GM18517 (cell line): ENCODE results near the gene NUP54.

Experiments used
- ATAC-seq: cut with Tn5 transposase; IDR thresholded peaks from one replicate; pipeline ENCODE4 v1.9.1; 2021; ENCODE audit warnings: mild to moderate bottlenecking, moderate library complexity; ENCODE audit not compliant: unreplicated experiment

Gene NUP54

DNA sequence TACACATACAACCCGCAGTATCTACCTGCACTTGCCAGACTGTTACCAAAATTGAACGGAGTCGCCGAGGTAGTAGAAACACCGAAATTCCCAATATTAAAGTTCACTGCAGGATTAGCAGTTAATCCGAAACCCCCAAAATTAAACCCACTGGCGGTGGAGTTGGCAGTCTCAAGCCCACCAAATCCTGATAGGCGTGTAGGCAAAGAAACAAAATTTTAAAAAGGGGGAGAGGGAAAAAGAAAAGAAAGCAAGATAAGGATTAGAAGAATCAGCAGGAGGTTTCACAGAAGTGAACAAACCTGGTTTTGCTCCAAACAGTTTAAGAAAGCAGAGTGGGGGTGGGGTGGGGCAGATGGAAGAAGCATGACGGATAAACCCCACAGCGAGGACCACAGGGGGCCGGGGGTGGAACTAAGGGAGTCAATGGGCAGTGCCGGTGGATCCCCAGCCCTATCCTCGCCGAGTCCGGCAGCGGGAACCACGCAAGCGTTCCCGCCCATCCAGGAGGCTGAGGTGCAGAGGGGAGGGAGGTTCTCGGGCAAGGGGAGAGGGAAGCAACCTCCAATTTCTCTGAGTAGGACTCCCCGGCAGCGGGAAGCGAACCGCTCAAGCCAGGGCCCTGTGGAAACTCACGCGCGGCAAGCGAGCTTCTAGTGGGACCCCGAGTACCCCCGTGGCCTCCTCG lies 599 bp downstream of the NUP54 start:
- no peak for ATAC-seq

DNA sequence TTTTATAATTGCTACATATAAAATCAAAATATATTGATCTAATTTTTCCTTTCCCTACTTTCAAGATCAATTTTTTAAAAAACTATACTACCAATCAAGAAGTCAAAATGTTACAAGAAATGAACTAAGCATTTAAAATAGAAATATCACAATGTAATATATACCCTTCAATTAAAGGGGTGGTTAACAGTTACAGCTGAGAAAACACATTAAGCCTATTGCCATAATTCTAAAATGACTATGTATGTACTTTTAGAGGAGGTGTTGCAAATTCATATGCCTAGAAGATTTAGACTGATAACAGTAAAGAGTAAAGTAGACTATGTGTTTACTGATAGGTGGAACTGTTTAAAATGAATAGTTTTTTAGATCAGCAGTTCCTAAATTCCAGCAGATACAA lies 3.7 kb downstream of the NUP54 start:
- ATAC-seq, result no peak

DNA sequence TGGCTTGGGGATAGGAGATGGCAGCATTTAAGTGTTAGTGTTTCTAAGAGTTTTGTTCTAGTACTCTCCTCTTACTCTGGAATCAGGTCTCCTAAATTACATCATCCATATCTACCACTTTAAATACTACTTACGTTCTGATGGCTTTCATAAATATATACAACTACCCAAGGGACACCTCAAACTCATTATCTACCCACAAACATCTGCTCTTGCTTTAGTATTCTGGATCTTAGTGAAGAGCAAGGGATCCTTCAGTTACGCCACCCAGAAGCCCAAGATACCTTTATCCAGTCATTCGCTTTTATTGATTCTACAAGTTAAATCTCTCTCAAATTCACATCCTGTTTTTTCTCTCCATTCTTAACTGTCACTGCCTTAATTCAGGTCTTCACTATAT lies 7.0 kb downstream of the NUP54 start:
- no peak for ATAC-seq

DNA sequence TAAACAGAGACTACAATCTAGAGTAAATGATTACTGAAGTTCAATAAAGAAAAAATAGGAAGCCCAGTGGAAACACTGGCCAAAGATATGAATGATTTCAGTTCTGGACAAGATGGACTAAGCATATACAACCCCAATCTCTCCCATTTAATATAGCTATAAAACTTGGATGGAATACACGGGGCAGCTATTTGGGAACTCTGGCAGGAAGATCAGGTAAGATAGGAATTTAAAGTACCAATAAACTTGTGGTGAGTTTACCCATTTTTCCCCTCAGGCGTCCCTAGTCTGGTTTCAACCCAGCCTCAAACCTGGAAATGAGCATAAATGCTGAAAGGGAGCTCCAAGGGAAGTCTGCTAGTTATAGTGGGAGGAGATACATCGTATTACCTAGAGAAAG lies 20.4 kb downstream of the NUP54 start:
- no peak for ATAC-seq

DNA sequence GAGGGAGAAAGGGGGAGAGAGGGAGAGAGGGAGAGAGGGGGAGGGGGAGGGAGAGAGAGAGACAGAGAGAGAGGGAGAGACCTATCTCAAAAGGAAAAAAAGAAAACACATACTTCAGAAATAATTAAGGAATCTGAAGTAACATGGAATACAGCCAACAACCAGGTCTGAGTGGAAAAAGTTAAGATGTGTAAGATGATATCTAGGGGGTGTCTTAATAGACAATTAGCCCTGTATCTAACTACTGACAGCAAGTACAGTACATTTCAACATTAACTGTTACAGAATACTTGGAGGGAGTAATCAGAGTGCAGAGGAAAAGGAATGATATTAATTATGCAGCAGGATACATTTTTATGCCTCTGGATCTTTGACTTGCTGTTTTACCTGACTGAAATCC lies 22.4 kb downstream of the NUP54 start:
- no peak for ATAC-seq

DNA sequence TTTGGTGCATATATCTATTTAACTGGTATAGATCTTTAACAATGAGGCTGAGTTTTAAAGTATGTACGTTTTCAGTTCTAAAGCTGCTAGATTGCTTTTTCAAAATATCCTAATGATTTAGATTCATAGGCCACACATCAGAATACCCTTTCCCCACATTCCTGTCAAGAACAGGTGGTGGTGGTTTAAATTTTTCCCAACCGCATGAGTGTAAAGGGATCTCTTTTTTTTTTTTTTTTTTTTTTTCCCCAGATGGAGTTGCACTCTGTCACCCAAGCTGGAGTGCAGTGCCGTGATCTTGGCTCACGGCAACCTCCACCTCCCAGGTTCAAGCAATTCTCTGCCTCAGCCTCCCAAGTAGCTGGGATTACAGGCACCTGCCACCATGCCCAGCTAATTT lies 28.0 kb downstream of the NUP54 start:
- no peak for ATAC-seq

DNA sequence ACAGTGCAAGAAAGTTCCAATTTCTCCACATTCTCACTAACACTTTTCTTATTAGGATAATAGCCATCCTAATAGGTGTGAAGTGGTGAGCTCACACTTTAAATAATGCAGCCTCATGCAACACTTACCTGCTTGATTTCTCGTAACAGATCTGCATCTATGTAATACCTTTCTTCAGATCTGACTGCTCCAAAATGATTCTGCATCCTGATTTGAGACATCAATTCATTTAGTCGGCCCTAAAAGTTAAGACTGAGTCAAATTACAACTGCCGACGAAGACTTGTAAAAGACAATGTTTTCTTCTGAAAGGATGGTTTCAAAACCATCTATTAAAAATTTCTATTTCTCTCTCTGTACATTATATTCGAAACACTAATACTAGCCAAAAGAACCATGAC lies 30.7 kb downstream of the NUP54 start:
- no peak for ATAC-seq

DNA sequence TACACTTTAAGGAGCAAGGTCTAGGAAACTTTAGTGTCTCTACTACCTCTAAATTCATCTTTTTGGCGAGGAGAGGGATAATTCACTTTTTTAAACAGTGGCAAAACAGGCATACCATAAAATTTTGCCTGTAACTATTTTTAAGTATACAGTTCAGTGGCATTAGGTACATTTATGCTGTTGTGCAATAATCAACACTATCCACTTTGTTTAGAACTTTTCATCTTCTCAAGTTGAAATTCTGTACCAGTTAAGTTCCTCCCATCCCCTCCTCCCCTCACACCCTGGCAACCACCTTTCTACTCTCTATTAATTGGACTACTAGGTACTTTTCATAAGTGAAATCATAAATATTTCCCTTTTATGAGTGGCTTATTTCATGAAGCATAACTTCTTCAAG lies 31.4 kb downstream of the NUP54 start:
- no peak for ATAC-seq

DNA sequence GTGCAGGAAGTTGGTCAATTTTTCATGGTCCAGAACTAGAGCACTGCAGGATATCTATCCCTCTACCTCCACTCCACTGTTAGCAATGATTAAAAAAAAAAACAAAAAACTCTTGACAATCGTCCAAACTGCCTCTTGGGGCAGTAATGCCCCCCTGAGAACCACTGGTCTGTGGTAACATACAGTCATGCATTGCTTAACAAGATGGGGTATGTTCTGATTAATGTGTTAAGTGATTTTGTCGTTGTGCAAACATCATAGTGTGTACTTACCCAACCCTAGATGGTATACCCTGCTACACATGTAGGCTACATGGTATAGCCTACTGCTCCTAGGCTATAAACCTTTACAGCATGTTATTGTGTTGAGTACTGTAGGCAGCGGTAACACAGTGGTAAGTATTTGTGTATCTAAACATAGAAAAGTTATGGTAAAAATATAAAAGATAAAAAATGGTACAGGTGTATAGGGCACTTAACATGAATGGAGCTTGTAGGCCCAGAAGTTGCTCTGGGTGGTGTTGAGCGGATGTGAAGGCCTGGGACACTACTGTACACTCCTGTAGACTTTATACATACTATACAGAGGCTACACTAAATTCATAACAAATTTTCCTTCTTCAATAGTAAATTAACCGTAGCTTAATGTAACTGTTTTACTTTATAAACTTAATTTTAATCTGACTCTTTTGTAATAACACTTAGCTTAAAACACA lies 39.6 kb downstream of the NUP54 start:
- ATAC-seq, result no peak

DNA sequence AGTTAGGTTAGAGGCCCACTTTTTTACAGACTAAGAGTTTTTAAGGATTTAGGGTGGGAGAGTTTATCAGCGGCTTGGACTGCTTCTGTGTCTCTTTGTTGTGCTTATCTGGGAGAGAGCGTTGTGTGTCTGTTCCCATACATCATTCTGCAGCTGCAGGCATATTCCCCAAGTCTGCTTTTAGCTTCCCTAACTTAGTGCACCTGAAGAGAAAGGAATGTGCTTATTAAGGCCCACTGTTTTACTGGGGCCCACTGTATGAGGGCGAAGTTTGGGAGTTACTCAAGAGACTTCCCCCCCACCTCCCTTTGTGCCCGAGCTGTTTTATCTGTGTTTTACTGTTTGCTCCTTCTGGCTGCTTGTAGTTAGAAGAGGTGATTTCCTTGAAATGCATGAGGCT lies 41.8 kb downstream of the NUP54 start:
- ATAC-seq, result no peak

DNA sequence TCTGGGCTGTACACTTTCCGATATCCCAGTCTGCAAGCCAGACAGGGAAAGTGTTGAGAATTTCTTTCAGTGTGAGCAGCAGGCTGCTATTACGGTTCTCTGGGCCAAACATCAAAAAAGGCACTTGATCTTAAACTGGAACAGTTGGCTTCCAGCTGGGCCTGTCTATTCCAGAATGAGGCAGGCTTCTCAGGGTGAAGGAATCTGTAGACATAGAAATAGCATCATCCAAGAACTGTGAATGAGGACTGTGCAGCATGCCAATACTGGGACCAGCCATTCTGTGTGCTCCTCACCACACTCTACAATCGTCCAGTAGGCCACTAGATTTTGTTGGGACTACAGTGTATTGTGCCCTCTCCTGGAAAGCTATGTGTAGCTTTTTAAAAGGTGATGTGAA lies 42.5 kb downstream of the NUP54 start:
- no peak for ATAC-seq

DNA sequence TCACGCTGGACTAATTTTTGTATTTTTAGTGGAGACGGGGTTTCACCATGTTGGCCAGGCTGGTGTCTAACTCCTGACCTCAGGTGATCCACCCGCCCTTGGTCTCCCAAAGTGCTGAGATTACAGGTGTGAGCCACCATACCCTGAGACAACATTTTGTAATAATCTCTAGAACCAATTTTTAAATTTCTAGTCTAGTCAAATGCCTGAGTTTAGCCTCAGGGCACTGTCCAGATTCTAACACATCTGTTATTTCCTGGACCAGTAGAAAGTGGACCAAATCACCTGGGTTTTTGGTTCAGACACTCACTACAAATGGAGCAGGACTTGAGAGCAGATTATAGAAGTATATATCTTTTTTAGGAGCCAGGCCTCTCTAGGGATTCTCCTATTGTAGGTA lies 52.1 kb downstream of the NUP54 start:
- ATAC-seq, result no peak

DNA sequence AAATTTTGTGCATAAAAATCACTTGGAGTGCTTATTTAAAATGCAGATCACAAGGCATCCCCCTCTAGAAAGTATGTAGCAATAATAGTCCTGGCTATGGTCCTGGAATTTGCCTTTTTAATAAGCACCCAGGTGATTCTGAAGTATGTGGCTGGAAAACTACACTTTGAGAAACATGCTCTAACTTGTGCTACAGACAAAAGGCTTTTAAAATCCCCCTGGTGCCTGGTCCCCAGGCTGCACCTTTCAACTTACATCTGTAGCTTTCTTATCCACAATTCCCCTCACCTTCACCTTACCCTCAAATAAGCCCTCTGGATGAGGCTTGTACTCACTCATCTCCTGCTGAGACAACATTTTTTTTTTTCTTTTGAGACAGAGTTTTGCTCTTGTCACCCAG lies 52.6 kb downstream of the NUP54 start:
- no peak for ATAC-seq

DNA sequence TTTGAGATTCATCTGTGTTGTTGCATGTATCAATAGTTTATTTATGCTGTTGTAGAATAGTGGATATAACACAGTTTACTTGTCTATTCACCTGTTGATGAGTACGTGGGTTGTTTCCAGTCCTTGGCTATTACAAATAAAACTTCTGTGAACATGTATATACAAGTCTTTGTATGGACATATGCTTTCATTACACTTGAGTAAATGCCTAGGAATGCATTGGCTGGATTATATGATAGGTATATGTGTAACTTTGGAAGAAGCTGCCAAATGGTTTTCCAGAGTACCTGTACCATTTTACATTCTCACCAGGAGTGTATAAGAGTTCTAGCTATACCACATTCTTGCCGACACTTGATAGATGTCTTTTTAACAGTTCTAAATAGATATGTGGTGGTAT lies 57.1 kb downstream of the NUP54 start:
- ATAC-seq, result no peak

DNA sequence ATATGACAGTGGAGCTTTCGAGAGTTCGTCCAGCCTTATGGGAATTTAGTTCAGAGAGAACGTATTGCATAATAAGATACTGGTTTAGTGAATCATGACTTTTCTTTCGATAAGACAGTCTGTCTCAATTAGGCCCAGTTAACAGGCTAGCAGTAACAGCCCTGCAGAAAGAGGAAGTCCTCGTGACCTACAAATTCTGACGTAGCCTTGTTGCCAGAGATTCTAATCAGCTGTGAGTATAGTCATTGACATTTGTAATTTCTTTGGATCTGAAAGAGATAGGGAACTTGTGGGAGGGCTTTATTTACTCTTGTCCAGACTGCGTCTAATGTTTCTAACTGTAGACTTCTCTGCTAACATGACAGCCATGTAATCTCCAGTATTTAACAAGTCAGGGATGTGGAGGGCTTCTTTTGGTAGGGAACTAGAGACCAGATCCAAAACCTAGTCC lies 57.9 kb downstream of the NUP54 start:
- no peak for ATAC-seq

DNA sequence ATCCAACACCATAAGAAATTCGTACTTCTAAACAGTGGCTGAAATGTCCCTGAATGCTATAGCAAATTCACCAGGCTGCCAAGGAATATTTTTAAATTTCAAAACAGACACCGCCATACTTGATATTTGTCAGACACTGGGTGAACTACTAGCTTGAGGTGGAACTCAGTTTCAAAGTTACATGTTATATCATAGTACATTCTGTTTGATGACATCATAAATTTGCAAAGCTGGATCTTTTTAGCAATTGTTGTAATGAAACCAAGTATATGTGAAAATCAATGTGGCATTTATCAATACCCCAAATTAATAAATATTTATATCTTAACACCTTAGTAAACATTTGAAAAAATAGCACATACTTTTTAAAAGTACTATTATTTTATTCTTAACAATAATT lies 59.5 kb downstream of the NUP54 start:
- ATAC-seq, result no peak

DNA sequence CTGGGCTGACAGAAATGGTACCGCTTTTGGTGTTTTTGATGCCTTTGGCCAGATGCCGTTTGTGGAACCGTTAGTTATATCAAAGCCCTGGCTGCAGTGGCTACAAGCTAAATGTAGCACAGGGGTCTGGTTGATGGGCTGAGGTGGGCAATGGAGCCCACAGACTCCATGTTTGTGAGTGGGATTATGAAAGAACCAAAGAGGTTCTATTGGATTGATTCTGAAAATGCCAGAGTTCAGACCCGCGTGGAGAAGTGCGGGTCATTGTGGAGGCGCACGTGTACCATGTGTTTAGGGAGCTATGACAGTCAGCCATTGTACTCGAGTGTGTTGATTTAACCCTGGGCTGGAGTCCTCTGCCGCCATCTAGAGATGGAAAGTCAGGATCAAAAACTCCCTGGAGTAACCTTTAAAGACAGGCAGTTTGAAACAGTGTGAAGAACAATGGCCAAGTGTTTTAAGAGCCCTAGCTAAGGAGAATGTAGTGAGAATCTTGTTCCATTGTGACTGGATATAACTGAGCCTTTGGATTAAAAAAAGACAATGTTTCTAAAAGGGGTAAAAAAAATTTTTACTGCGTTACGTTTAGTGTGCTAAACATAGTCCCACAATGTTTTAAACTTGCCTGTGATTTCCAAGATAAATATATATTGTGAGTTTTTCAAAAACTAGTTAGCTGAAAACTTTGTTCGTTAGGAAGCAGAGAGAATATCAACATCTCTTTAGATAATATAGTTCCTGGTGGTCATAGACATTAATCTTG lies 61.0 kb downstream of the NUP54 start:
- ATAC-seq, result no peak

DNA sequence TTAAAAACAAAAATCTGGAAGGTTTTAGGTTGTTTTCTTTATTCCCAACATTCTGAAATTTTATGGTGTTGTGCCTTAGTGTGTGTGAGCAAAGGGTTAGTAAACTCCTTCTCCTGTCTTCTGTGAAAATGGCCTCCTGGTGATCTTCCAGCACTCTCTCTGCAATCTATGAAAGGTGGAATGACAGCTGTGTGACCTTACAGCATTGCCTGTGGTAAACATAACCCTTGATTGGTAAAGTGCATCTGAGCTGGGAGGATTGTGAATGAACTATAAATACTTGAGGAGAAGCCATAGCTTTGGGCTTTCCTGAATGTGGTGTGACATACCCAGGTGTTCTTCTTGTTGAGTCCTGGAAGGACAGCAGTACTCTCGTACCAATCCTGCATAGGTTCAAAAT lies 63.7 kb downstream of the NUP54 start:
- no peak for ATAC-seq

DNA sequence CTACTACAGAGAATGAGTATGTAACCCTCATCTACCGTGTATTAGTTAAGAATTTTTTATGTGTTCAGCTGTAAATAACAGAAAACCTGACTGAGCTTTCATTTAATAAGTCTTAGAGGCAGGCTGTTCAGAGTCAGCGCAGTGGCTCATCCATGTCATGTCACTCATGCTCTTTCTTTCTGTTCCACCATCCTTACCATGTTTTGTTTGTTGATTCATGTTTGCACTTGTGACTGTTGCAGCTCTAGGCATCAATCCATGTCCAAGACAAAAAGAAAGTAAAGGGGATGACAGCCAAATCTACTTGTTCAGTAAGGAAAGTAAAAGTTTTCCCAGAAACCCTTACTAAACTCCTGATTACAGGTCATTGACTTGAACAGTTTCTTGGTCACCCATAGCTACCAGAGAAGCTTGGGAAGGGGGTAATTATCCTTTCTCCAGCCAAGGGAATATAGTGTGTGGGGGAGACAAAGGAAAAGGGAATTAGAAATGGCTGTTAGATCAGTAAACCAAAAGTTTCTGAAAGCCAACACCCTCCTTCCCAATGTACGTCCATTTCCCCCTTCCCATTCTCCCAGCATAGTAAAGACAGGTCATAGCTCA lies 64.7 kb downstream of the NUP54 start:
- ATAC-seq, result no peak

DNA sequence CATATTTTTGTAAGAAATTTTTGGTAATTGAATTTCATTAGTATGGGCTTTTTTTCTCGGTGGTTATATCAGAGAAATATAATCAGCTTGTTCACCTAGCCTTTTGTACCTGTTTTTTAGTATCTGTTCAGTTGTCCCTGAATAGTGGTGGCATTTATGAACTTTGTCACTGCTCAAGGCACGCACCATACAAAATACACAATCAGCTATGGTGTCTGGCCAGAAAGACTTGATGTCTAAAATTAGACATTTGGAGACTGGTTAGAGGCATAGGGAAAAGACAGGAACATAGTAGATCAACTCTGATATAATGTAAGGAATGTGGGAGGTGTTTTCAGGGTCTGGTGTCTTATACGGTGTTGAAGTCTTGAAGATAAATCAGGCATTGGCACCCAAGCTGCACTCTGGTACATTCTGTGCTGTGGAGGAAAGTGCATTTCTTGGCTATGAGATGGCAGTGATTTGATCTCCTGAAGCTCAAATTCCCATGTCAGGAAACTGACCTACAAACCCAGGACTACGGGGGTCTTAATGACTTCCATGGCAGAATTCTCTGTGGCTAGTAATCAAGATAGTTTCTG lies 70.1 kb downstream of the NUP54 start:
- no peak for ATAC-seq

DNA sequence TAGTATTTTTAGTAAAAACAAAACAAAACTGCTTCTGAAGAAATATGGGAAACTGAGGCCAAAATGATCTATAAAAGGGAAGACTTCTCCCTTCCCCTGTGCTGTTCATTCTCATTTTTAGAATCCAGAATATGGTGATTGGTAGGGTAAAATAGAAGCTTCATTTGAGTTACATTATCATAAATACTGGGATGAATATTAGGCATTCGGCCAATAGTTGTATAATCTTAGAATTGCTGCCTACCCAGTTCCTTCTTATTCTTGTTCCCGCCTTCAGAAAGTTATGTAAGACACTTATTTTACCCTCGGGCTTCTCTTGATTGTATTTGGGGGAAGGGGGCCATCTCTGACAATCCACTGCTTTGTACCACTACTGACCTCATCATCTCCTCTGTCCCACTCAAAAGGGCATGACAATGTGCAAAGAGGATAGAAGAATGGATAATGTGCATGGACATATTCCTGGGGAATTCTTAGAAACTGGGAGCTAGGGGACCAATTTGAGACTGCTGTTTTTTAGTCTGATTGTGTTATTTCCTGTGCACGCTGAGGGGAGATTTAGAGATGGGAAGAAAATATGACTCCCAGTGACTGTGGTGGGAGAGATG lies 73.1 kb downstream of the NUP54 start:
- ATAC-seq, result no peak
